Measurements from ENCODE around the gene KCNJ15. TPM values are rescaled to one million over a fixed set of nuclear protein-coding genes. Genes with fewer than 3 reads are reported as not detected.
A peak's percentile ranks its signal among the peaks of the same experiment; 100 is the strongest.

Gene KCNJ15
- total RNA-seq, 6 experiments from 2014 or later, result 0.33 to 1.2 (median 0.50) TPM

DNA sequence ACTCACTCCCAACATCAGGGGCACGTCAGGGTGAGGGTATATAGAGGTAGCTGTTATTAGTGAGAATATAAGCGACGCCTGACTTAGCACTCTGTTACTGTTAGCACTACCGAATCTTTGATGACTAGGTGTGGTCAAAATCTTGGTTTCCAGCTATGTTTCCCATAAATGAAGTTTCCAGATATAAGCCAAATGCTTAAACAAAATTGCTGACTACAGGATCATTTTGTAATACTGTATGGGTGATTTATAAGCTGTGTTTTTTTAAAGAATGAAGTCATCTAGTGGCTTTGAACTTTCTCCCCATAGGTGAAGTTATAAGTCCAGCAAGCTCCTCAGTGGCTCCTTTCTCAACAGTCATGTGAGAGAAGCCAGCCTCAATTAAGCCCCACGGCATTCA lies 23.7 kb downstream of the KCNJ15 start:
- Mint-ChIP-seq H3K27me3 (ENCODE audit: insufficient read depth) (peaks cover 4% of the 10 kb centered on the region), H3K4me3 (no peak overlapping the region), H3K36me3 (ENCODE audit: low read depth) (peaks cover 11% of the 10 kb centered on the region), H3K4me1 (ENCODE audit: low read depth) (peaks cover 52% of the 10 kb centered on the region), H3K9me3 (no peaks in the 10 kb centered on the region), H3K27ac (no peak overlapping the region)
- TF ChIP-seq, protein P1, sequence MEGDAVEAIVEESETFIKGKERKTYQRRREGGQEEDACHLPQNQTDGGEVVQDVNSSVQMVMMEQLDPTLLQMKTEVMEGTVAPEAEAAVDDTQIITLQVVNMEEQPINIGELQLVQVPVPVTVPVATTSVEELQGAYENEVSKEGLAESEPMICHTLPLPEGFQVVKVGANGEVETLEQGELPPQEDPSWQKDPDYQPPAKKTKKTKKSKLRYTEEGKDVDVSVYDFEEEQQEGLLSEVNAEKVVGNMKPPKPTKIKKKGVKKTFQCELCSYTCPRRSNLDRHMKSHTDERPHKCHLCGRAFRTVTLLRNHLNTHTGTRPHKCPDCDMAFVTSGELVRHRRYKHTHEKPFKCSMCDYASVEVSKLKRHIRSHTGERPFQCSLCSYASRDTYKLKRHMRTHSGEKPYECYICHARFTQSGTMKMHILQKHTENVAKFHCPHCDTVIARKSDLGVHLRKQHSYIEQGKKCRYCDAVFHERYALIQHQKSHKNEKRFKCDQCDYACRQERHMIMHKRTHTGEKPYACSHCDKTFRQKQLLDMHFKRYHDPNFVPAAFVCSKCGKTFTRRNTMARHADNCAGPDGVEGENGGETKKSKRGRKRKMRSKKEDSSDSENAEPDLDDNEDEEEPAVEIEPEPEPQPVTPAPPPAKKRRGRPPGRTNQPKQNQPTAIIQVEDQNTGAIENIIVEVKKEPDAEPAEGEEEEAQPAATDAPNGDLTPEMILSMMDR (IDR thresholded peaks at IDR 0.05), result no peak
- no peak for DNase-seq

DNA sequence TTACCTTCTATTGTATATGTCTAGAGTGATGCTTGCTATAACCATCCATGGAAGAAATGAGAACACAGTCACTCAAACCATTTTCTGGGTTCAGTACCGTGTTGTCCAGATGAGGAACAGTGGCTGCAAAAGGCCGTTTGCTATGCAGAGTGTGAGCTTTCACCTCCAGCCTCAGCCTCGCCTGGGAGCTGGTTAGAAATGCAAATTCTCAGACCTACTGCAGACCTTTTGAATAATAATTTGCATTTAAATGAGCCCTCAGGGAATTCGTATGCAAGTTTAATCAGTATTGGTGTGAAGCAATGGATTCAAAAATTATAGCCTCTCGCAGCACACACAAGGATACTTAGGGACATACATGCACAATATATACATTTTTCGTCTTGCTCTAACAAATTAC lies 24.1 kb downstream of the KCNJ15 start:
- TF ChIP-seq, protein P1 (IDR thresholded peaks at IDR 0.05), result no peak
- Mint-ChIP-seq H3K9me3 (no peaks in the 10 kb centered on the region), H3K36me3 (ENCODE audit: low read depth) (peaks cover 11% of the 10 kb centered on the region), H3K27me3 (ENCODE audit: insufficient read depth) (peaks cover 4% of the 10 kb centered on the region), H3K4me3 (no peak overlapping the region), H3K27ac (no peak overlapping the region), H3K4me1 (ENCODE audit: low read depth) (peaks cover 52% of the 10 kb centered on the region)
- no peak for DNase-seq

DNA sequence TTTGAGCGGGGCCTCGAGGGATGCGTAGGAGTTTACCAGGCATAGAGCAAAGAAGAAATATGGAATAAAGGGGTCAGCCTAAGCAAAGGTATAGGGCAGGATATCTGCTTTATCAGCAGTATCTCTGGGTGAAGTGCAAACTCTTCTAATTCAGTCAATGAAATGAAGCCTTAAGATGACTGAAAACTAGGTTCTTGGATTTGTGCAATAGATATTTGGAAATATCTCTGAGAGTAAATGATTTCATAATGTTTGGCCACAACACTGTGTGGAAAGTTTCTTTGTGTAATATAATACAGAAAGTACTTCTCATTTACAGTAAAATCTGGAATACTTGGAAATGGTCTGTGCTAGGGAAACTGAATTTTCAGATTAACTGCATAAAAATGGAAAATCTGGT lies 26.1 kb downstream of the KCNJ15 start:
- no peaks in the 10 kb centered on the region for H3K9me3 Mint-ChIP-seq
- TF ChIP-seq, protein P1 (IDR thresholded peaks at IDR 0.05), result no peak
- no peak overlapping the region for H3K4me3 Mint-ChIP-seq
- peaks cover 11% of the 10 kb centered on the region for H3K36me3 Mint-ChIP-seq (ENCODE audit: low read depth)
- DNase-seq, result no peak
- no peak overlapping the region for H3K27ac Mint-ChIP-seq
- H3K27me3 Mint-ChIP-seq (ENCODE audit: insufficient read depth), result peaks cover 4% of the 10 kb centered on the region
- peaks cover 51% of the 10 kb centered on the region for H3K4me1 Mint-ChIP-seq (ENCODE audit: low read depth)

DNA sequence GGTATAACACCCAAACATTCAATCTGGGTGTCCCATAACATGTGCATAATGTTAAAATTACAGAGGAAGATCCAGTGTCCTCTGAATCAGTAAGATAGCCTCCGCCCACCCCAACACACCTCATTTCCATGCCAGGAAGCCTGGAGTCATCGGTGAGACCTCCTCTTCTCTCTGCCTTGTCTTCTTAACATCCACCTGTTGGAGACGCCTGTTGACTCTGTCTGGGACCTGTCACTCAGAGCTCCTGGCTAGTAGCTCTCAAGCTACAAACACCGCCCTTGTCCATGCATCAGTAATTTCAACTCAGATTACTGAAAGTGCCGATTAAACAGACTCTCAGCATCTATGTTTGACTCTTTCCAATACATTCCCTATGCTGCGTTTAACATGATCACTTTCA lies 27.4 kb downstream of the KCNJ15 start:
- H3K27me3 Mint-ChIP-seq (ENCODE audit: insufficient read depth), result peaks cover 1% of the 10 kb centered on the region

DNA sequence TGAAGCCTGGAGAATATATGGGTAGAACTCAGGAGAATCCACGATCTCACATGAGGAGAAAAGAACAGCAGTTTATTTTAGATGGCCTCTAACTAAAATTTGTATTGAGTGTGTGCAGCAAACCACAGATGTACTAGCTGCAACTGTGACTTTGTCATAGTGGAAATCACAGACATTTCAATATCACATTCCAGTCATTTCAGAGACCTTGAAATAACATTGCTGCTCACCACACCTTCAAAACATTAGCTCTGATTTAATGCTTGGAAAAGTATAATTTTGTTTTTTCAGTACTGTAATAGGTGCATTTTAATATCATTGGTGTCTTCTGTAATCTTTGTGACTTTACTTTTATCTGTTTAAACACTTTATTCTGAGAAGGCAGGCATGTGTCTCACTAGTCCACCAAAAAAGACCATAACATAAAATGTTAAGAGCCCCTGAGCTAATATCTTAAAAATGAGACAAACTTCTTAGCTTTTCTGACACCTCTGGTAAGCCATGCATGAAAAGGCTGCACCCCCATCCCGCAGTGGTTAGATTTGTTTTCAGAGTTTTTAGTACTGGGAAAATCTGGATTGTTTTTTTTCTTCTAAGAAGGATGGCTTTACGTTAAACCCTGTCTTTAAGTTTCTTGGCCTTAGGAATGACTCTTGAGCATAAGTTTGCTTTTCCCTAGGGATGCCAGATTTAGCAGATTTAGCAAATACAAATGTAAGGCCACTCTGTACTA lies 30.1 kb downstream of the KCNJ15 start:
- Mint-ChIP-seq H3K4me1 (ENCODE audit: low read depth) (peaks cover 61% of the 10 kb centered on the region), H3K27me3 (ENCODE audit: insufficient read depth) (no peaks in the 10 kb centered on the region; the same call in 1 of the 2 replicates), H3K36me3 (ENCODE audit: low read depth) (no peaks in the 10 kb centered on the region), H3K9me3 (no peaks in the 10 kb centered on the region), H3K27ac (peak overlapping the region; percentile 38), H3K4me3 (peak overlapping the region; percentile 19; the same call in 1 of the 2 replicates)
- no peak for DNase-seq
- TF ChIP-seq, protein P1 (IDR thresholded peaks at IDR 0.05), result no peak

More for the DNA sequence above, 27.4 kb downstream of the KCNJ15 start:
- no peak for DNase-seq
- Mint-ChIP-seq H3K27ac (no peak overlapping the region), H3K4me1 (ENCODE audit: low read depth) (peaks cover 48% of the 10 kb centered on the region), H3K9me3 (no peaks in the 10 kb centered on the region), H3K36me3 (ENCODE audit: low read depth) (peaks cover 5% of the 10 kb centered on the region), H3K4me3 (no peak overlapping the region)
- TF ChIP-seq, protein P1 (IDR thresholded peaks at IDR 0.05), result no peak

Measured in HFFc6 (cell line).